ENCODE data around the gene U2AF2. TPM values are rescaled to one million over a fixed set of nuclear protein-coding genes. Genes with fewer than 3 reads are reported as not detected.

The U2AF2 gene
- total and polyA plus RNA-seq, 2 experiments from 2014 or later: 22.4 to 150 TPM

DNA sequence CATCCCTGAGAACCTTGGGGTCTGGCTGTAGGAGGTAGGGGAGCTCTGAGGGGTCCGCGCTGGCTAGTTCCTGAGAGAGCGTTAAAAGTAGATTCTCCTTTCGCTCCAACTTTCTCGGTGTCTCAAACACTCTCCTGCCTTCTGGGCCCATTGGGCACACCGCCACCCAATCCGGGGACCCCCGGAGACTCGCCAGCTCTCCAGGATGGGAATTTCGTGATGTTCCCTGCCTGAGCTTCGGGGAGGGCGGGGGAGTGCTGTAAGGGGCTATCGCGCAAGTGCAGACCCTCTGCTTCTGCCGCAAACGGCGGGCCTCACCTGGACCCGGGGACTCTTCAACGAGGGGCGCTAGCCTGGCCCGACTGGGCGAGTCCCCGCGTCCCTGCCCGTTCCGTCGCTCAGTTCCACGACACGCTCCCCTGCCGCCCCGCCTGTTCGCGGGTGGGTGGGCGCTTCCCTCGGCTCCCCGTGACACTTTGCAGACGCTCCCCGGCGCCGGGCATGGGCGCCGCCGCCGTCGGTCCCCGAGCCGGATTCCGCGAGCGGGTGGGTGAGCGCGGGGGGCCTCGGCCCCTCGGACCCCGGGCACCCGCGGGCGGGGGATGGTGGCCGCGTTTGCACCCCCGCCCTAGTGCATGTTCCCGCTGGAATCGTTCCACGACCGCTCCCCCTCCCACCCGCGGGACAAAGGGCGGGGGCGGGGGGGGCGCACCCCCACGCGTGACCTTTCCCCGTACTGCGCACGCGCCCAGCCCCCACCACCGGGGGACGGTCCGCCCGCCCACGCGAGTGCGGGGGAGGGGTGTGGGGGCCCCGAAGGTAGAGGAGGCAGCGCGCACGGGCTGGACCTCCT is 6.9 kb upstream of the U2AF2 start, which contains the start of gene CCDC106:
CCDC106 (plus strand) TSS at position 481 of the 853 bp plus-strand sequence. CDS start 835 bp downstream, outside the sequence.
- Histone ChIP-seq H3K9me3 (ENCODE audit: low read depth) (no peaks in the 10 kb centered on the region), H3K27me3 (replicated peaks; ENCODE audit: insufficient read depth) (no peaks in the 10 kb centered on the region), H3K4me3 (peak within 1 kb of the TSS; percentile 73), H3K9me2 (ENCODE audit: insufficient read depth) (no peaks in the 10 kb centered on the region), H4K20me1 (ENCODE audit: insufficient read depth) (no peaks in the 10 kb centered on the region), H3K9ac (peak within 1 kb of the TSS; percentile 82), H3K27ac (no peak within 1 kb of the TSS; the same call in 1 of the 2 replicates), H3K36me3 (ENCODE audit: low read depth) (peaks cover 10% of the 10 kb centered on the region; the same call in 1 of the 2 replicates), H3F3A (ENCODE audit: insufficient read depth) (0 out of 2 replicates have a peak, but pooled peaks cover 4% of the 10 kb centered on the region), H3K4me2 (ENCODE audit: unreplicated experiment) (peak within 1 kb of the TSS; percentile 77), H2AFZ (peak within 1 kb of the TSS; percentile 75), H3K4me1 (ENCODE audit: insufficient read depth) (peaks cover 15% of the 10 kb centered on the region), H3K79me2 (ENCODE audit: insufficient read depth) (peaks cover 39% of the 10 kb centered on the region)
- WGBS, 2 experiments (ENCODE audit: low coverage in 1 of 2, low lambda C conversion rate in 2 of 2, missing lambda C conversion rate in 2 of 2): 1 to 2% methylated on average over 62 of the region's 87 CpGs
- TF ChIP-seq EZH2phosphoT487 (IDR thresholded peaks at IDR 0.05; ENCODE audit: insufficient read depth, low read depth): no peak
- no peak for TF ChIP-seq EZH2 (IDR thresholded peaks at IDR 0.05; ENCODE audit: insufficient read depth, poor library complexity, severe bottlenecking)
- peak; percentile 75 for DNase-seq
- in situ Hi-C loops (cut with MboI): loop anchor here (25.0 kb wide), 1 partner anchor 511 kb away; the partner anchor contains the start of gene TNNT1

DNA sequence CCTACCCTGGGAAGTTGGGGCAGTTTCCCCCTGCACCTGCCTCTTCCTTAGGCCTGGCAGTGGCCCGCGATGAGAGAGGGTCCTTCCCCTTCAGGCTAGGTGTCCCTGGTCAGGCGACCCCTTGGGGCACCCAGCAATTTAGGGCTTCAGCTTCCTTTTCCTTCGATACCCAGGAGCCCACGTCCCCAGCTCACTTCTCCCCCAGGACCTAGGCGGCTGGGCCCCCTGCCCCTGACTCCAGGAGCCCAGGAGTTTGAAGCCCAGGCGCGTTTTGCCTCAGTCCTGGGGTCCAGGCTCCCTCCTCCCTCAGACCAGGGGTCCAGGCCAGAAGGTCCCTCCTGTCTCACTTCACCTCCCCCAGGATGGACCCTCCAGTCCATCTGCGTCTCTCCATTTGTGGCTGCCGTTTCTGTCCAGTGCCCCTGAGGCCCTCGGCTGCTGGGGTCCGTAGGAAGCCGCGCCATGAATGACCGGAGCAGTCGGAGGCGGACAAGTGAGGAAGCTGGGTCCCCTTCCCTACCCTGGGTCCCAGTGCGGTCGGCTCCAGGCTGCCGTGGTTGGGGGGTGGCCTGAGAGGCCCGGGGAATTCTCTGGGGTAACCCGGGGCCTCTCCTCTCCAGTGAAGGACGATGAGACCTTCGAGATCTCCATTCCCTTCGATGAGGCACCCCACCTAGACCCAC is 6.1 kb upstream of the U2AF2 start:
- peak overlapping the region; percentile 73 for H3K4me3 ChIP-seq

DNA sequence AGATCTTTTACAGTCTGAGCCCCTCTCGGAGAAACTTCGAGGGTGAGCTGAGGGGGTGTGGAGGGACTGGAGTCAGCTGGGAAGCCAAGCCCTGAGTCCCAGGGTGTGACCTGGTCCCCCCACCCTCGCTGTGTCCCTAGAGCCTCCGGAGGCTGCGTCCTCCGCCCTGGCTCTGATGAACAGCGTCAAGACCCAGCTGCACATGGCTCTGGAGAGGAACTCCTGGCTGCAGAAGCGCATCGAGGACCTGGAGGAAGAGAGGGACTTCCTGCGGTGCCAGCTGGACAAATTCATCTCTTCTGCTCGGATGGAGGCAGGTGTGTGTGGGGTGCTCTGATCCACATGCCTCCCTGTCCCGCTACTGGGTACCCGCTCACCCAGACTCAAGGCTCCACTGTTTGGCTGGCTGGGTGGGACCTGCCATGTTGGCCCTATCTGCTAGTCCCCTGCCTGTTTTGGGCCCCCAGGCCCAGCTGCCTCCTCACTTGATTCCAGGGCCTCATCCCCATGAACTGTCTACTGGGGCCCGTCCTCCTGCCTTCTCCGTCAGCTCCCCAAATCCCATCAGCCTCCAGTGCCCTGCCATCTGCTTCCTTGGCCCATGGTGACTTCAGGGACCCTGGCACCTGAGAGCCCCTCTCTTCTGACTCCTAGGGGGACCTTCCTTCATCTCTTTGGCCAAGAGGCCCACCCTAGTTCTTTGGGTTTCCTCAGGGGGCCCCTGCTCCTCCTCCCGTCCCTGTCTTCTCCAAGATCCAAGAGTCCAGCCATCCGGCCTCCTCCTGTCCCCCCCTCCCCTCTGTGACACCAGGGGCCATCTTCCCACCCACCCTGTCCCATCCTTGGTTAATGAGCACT is 5.3 kb upstream of the U2AF2 start:
- Histone ChIP-seq H3K4me2 (ENCODE audit: unreplicated experiment) (no peak overlapping the region), H3K4me1 (ENCODE audit: insufficient read depth) (peaks cover 10% of the 10 kb centered on the region), H2AFZ (no peak overlapping the region), H4K20me1 (ENCODE audit: insufficient read depth) (no peaks in the 10 kb centered on the region), H3K4me3 (no peak overlapping the region), H3K9ac (peak overlapping the region; percentile 82; the same call in 1 of the 2 replicates), H3K27ac (no peak overlapping the region), H3K27me3 (replicated peaks; ENCODE audit: insufficient read depth) (no peaks in the 10 kb centered on the region), H3K9me2 (ENCODE audit: insufficient read depth) (no peaks in the 10 kb centered on the region), H3K9me3 (ENCODE audit: low read depth) (no peaks in the 10 kb centered on the region), H3F3A (ENCODE audit: insufficient read depth) (0 out of 2 replicates have a peak, but pooled peaks cover 4% of the 10 kb centered on the region), H3K79me2 (ENCODE audit: insufficient read depth) (peaks cover 31% of the 10 kb centered on the region), H3K36me3 (ENCODE audit: low read depth) (peaks cover 10% of the 10 kb centered on the region; the same call in 1 of the 2 replicates)
- TF ChIP-seq EZH2phosphoT487 (IDR thresholded peaks at IDR 0.05; ENCODE audit: insufficient read depth, low read depth) (no peak), EZH2 (IDR thresholded peaks at IDR 0.05; ENCODE audit: insufficient read depth, poor library complexity, severe bottlenecking) (no peak)
- WGBS, 2 experiments (ENCODE audit: low coverage in 1 of 2, low lambda C conversion rate in 2 of 2, missing lambda C conversion rate in 2 of 2): 75 to 79% methylated on average over 17 of the region's 17 CpGs
- no peak for DNase-seq
- in situ Hi-C loops (cut with MboI): loop anchor here (25.0 kb wide), 2 partner anchors 512 to 1187 kb away; partner anchors contain the start of genes CDC42EP5, LENG9 and TNNT1

More for the DNA sequence above, 6.1 kb upstream of the U2AF2 start:
- H3K27ac ChIP-seq: no peak overlapping the region
- peak overlapping the region; percentile 77 for H3K4me2 ChIP-seq (ENCODE audit: unreplicated experiment)
- TF ChIP-seq EZH2 (IDR thresholded peaks at IDR 0.05; ENCODE audit: insufficient read depth, poor library complexity, severe bottlenecking) (no peak), EZH2phosphoT487 (IDR thresholded peaks at IDR 0.05; ENCODE audit: insufficient read depth, low read depth) (no peak)
- peak overlapping the region; percentile 82 for H3K9ac ChIP-seq
- peaks cover 12% of the 10 kb centered on the region for H3K4me1 ChIP-seq (ENCODE audit: insufficient read depth)
- DNase-seq: peak; percentile 11
- peak overlapping the region; percentile 75 for H2AFZ ChIP-seq
- H3K27me3 ChIP-seq (replicated peaks; ENCODE audit: insufficient read depth): no peaks in the 10 kb centered on the region
- peaks cover 10% of the 10 kb centered on the region; the same call in 1 of the 2 replicates for H3K36me3 ChIP-seq (ENCODE audit: low read depth)
- WGBS, 2 experiments (ENCODE audit: low coverage in 1 of 2, low lambda C conversion rate in 2 of 2, missing lambda C conversion rate in 2 of 2): 49 to 56% methylated on average over 25 of the region's 25 CpGs
- H4K20me1 ChIP-seq (ENCODE audit: insufficient read depth): no peaks in the 10 kb centered on the region
- in situ Hi-C loops (cut with MboI): loop anchor here (25.0 kb wide), 1 partner anchor 511 kb away; the partner anchor contains the start of gene TNNT1
- peaks cover 39% of the 10 kb centered on the region for H3K79me2 ChIP-seq (ENCODE audit: insufficient read depth)
- H3K9me3 ChIP-seq (ENCODE audit: low read depth): no peaks in the 10 kb centered on the region
- H3F3A ChIP-seq (ENCODE audit: insufficient read depth): 0 out of 2 replicates have a peak, but pooled peaks cover 4% of the 10 kb centered on the region
- H3K9me2 ChIP-seq (ENCODE audit: insufficient read depth): no peaks in the 10 kb centered on the region

All from GM23248 (cell line).